ENCODE results near the gene UCMA.

DNA sequence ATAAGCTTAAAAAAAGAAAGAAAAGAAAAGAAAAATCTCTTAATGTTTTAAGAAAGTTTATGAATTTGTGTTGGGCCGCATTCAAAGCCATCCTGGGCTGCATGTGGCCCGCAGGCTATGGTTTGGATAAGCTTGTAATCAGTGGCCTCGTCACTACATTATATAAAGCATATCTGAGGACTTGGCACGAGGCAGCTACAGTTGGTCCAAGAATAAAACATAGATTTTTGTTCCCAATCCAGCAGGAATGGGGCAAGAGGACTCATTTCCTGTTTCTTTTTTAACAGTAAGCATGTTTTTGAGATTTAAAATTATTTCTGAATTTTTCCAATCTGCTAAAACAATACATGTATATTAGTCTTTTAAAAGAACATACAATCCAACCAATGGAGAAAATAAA lies 44.2 kb downstream of the UCMA start:
- TF ChIP-seq CTCF (conservative IDR thresholded peaks at IDR 0.05) (no peak), ZFX (IDR thresholded peaks at IDR 0.05) (no peak)
